ENCODE results near the gene AGER.
"Not testable (repeated sequence)": the region's sequence is repeated elsewhere in the genome, so short reads cannot be mapped to it uniquely, and the experiment has no call there.

Gene AGER

DNA sequence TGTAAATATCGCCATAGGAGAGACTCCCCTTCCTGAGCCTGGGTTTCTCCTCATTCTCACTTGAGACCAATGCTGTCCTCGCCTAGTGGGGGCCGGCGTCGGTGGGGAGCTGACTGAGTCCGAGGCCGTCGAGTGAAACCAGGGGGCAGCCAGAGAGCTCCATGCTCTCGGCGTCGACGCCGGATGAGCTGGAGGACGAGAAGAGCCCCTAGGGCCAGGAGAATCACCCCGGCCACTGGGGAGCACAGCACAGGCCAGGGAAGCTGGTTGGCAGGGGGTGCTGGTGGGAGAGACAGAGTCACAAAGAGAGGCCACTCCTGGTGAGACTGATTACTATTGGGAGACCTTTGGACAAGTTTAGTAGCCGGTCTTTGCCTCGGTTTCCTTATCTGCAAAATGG is 14.8 kb upstream of the AGER start:
- DNase-seq (ENCODE audit: low read depth): no peak

DNA sequence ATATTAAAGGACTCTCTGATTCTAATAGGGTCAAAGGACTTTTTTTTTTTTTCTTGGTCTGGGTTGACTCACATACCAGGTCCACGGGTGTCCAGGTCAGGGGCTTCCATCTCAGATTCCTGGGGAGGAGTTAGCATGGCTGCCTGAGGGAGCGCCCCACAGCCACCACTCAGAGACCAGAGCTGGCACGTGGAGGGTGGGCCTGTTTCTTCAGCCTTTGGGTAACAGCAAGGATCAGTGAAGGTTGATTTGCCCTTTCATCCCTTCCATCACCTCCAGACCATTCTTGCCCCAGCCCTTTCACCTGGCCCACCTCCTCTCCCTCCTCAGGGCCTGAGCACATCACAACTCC is 14.3 kb upstream of the AGER start:
- no peak for DNase-seq (ENCODE audit: low read depth)

DNA sequence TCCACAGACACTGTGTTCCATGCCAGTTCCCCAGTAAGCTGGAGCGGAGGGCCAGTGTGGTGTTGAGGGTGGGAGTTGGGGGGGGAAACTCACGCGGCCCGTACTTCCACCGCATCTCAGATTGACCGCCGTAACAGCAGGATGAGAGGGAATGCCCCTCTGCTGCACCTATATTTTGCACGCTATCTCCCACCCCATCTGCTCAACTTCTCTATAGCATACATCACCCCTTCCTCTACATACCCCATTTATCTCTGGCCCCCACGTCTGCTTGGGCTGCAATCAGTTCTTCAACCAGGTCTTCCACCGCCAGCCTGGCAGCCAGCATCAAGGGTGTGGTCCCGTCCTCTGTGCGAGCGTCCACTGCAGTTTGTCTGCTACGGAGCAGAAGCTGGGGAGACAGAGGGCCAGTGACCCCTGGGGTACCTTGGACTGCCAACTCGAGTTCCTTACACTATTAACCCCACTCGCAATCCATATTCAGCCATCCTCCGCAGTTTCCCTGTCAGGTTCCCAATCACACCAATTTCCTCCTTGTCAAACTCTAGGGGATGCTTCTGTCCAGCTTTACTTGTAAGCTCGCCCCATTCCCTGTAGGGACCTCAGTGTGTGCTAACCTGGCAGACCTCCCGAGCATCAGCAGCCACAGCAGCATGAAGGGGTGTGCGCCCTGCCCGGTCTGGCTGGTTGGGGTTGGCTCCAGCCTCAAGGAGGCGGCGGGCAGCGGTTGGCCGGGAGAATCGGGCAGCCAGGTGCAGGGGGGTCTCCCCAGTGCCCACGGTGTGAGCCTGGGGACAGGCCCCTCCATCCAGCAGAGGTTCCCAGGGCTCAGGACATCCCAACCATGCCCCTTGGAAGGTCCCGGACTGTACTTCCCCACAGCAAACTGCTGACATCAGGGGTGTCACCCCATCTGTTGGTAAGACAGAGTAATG is 12.9 kb upstream of the AGER start:
- DNase-seq (ENCODE audit: low read depth): no peak

DNA sequence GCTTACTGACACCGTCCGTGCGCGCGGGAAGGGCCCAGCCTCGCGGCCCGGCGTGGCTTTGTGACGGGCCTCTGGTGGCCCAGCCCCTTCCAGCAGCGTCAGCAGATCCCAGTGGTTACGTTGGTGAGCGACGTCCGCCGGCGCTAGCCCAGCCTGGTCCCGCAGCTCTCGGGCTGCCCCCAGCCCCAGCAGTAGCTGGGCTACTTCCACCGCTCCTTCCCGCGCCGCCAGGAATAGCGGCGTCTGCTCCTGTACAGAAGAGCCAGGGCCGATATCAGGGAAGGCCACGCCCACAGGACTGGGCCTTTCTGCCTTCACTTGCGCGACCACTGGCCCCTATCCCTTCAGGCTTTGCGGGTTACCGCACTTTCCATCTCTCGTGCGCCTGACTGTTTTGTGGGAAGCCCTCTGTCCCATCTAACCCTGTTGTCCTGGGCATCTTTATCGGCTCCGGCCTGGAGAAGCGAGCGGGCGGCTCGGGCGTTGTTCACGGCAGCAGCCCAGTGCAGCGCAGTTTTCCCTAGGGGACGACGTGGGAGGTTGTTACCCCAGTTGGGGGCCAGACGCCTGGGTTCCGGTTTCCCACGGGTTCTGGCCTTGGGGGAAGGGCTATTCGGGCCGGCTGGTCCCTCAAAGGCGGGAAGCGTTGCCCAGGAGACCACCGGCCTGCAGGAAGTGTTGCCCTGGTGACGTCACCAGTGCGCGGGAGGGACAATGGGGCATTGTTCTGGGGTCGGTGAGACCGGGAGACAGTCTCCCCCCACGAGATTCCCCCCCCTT is 12.0 kb upstream of the AGER start:
- peak; percentile 70 for DNase-seq (ENCODE audit: low read depth)

DNA sequence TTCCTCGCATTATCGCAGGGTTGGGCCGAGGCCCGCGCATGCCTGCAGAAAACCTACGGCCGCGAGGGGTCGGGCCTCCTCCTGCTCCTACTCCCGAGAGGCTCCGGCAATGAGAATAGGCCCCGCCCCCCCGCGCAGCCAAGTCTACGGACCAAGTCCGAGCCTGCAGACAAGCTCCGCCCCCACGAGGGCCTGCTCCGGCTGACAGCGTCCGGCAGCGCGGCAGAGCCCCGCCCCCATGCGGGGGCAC is 11.5 kb upstream of the AGER start:
- peak; percentile 100 for DNase-seq (ENCODE audit: low read depth)

DNA sequence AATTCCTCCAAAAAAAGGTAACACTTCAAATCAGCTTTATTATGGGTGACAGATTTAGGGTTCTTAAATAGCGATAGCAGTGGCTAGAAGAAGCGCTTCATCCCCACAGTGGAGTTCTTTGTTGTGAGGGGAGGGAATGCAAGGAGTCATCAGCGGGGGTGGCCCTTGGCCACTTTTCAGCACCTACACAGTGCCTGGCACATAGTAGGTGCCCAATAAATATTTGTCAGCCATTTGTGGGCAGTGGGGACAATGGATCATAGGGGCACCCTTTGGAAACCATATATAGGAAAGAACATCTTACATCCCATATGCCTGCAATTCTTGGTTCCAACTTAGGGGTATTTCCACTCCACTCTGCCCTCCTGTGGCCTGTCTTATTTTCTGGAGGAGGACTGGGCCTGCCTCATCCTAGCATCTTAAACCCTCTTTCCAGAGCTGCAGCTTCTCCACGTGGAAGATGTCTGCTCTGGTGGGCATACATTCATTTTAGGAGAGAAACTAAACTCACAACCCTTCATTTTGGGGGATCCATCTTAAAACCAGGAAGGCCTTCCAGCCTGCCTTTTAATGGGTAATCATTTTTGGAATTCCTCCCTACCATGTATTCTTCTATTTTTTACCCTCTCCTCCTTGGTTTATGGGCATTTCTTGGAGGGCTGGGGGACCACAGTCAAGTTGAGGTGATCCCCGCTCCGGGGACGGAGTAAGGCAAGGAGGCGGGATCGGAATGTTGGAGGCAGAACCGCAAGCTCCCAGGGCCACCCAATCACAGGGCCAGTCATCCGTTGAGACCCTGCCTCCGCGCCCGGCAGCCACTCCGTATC is 11.0 kb upstream of the AGER start:
- peak; percentile 55 for DNase-seq (ENCODE audit: low read depth)

DNA sequence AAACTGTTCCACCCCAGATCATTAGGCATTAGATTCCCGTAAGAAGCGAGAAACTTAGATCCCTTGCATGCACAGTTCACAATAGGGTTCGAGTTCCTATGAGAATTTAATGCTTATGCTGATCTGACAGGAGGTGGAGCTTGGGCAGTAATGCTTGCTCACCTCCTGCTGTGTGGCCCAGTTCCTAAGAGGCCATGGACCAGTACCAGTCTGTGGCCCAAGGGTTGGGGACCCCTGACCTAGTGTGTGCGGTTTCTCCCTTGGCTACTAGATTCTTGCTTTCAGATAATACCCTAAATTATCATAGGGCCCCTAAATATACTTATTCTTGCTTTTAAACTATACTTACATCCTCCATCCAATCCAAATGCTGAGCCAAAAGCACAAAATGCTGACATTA is 10.3 kb upstream of the AGER start:
- no peak for DNase-seq (ENCODE audit: low read depth)

DNA sequence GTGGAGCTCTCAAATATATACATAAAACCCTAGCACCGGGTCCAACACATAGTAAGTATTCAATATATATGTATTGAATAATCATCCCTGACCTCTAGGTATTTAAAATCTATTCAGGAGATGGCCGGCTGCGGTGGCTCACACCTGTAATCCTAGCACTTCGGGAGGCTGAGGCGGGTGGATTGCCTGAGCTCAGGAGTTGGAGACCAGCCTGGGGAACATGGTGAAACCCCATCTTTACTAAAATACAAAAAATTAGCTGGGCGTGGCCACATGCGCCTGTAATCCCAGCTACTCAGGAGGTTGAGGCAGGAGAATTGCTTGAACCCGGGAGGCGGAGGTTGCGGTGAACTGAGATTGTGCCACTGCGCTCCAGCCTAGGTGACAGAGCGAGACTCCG is 9.0 kb upstream of the AGER start:
- DNase-seq (ENCODE audit: low read depth): not testable (repeated sequence)

DNA sequence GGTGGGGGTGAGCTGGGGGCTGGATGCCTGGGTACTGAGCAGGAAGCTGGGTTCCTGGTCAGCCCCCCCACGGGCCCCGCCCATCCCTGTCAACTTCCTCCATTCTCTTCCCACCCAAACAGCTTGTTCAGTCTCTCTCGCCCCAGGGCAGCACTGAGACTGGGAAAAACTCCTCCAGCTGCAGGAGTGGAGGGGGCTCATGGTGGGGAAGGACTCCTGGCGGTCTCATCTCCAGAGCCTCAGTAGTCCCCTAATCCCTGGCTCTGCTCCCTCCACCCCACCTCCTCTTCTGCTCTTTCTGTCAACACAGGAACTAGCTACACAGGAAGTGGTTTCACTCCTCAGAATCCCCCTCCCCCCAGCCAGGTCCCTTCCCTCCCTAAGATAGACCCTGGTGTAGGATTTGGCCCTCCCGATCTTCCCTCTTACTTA is 8.6 kb upstream of the AGER start, which contains the start of gene GPSM3:
TSS of gene GPSM3 (minus strand) at position 36 of the 432 bp plus-strand sequence. CDS start 130 bp downstream, outside the sequence.
- DNase-seq (ENCODE audit: low read depth): no peak

DNA sequence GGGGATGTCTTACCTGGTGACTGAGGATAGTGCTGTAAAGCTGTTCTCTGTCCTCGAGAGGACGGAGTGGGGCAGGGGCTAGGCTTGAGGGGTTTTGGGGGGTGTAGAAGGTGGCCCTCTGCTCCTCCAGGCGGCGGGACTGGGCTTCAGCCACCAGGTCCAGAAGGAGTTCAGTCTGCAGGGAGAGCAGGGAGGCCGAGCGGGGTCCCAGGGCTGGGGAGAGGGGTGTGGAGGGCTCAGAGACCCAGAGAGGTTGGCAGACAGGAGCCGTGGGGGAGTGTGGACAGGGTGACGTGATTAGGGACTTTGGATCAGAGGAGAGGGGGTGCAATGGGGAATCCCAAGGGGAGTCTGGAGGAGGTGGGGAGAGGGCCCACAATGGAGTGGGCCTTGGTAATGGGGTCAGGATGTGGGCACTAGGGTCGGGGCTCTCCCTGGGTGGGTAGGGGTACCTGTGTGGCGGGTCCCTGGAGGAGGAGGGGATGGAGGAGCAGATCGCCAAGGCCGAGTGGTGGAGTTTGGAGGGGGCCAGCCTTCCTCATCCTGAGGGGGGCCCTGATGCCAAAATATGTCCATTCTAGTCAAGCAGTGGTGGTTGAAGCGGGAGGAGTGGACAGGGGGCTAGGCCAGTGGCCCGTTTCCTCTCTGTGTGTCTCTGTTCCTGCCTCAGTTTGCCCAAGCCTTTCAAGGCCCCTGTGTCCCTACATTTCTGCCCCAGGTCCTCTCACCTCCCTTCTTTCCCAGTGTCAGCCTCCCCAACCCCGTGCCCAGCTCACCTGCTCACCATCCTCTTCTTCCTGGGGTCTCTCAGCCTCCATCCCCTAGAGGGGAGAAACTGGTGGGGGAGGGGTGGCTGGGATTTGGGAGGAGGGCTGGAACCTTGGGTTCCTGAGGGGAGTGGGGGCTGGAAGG is 7.9 kb upstream of the AGER start:
- DNase-seq (ENCODE audit: low read depth): no peak

DNA sequence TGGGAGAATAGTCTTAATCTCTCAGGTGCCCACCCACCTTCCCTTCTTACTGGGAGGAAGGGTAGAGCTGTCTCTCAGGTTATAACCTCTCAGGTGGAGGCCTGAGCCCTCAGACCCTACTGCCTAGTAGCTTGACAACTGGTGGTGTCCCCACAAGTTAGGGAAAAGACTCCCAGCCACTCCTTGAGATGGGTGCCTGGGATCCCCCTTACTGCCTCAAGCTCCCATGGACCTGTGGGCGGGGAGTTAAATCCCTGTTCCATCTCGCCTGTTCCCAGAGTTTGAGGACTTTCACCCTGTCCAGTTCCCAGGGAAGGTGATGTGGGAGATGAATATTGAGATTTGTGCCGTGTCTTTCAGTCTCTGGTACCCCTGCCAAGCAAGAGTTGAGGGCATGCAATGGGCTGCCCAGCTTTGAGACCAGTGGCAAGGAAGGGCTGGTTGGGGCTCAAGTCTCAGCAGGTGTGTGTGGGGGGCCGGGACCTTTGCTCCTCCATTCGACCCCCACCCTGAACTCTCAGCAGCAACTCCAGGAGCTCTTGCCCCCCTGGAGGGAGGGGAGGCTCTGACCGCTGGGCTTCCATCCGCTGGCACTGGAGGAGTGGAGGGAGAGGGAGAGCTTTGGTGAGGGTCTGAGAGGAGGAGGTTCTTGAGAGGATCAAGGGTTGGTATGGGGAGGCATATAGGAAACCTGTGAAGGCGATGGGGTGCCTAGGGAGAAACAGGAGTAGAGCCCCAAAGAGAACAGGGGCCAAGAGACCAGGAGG is 7.0 kb upstream of the AGER start:
- DNase-seq (ENCODE audit: low read depth): no peak

DNA sequence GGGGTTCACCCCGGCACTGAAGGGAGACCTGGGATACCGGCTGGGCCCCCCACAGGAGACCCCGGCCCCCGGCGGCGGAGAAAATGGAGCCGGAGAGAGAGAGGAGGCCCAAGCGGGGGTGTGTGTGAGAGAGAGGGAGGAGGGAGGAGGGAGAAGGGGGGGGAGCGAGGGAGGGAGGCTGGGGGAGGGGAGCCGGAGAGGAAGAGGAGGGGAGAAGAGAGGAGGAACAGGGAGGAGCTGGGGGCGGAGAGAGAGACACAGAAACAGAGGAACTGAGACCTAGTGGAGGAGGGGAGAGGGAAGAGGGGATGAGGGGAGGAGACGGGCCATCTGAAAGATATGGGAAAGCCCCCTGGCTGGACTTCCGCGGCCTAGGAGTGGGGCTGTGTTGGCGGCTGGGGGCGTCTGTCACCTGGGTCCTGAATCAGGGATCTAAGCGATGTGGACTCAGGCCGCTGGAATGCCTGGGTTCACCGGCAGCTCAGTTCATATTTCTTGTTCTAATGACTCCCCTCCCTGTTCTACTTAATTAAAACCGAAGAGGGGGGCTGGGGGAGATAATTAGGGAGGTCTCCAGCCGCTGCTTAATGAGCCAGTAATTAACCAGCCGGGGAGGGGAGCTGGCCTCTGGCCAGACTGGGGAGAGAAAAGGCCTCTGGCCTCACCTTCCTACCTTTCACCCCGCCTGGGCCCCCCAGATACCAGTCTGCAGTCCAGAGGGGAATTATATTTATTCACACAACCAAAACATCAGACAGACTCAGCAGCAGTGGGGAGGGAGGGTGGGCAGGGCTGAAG is 6.2 kb upstream of the AGER start, which contains the start of gene PBX2:
TSS of gene PBX2 (minus strand) at position 149 of the 798 bp plus-strand sequence. CDS start 287 bp downstream, outside the sequence.
- DNase-seq (ENCODE audit: low read depth): peak; percentile 90

DNA sequence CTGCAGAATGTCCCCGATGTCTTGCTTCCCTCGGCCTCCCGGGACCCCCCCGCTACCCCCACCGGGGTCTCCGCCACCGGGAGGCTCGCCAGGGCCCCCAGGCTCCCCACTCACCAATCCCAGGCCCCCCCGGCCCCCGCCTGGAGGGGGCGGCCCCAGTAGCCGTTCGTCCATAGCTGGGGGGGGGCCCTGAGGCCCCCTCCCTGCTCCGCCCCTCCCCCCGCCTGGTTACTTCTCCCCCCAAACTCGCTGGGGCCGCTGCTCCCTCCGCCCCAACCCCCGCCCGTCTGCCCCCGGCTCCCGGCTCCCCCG is 5.6 kb upstream of the AGER start:
- no peak for DNase-seq (ENCODE audit: low read depth)

DNA sequence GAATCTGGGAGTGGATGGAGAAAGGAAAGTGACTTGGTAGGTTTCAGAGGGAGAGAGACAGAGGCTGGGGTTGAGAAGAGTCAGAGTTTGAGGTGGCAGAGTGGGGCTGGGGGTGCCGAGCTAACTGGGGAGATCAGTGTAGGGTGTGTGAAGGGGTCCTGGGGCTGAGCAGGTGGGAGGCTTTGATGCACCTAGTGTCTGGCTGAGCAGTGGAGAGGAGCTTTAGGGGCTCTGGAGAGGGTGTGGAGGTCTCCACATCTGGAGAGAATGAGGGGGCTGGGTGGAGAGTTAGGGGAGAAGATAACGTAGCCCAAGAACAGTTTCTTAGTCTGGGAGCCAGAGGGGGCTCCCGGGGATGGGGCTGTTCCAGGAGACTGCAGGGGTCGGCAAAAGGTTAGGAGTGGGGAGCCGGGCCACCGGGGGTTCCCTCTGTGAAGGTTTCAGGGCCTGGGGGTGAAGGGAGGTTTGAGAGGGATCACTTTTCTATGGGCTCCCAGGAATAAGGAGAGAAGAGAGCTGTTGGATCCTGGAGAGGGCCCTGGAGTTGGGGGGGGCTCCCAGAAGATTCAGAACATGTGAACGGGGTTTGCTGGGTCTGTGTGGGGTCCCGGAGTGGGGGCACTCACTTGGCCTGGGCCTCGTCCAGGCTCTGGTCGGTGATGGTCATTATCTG is 5.2 kb upstream of the AGER start:
- no peak for DNase-seq (ENCODE audit: low read depth)

DNA sequence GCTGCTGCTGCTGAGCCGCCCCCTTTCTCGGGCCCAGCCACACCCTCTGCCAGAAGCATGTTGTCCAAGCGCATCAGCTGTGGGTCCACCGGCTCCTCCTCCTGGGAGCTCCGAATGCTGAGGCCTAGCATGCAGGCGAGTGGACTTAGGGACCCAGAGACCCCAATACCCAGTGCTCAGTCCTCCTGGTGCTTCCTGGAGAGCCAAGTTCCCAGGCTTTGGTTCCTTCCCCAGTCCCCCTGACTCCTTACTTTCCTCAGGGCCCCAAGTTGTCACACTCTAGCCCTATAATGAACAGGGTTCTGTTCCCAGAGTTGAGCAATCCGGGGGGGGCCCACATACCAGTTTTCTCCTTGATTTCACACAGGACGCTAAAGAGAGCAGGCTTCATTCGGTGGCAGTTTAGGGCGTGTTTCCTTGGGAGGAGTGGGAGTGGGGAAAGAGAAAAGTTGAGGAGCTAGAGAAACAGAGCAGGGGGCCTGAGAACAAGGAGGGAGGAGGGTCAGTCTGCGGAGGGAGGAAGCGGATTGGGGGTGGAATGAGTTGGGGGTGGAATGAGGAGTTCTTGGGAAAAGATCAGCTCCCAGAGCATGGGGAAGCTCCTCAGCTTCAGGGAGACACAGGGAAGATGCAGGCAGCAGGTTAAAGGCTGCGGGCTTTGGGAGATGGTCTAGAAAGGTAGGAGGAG is 4.5 kb upstream of the AGER start:
- no peak for DNase-seq (ENCODE audit: low read depth)

DNA sequence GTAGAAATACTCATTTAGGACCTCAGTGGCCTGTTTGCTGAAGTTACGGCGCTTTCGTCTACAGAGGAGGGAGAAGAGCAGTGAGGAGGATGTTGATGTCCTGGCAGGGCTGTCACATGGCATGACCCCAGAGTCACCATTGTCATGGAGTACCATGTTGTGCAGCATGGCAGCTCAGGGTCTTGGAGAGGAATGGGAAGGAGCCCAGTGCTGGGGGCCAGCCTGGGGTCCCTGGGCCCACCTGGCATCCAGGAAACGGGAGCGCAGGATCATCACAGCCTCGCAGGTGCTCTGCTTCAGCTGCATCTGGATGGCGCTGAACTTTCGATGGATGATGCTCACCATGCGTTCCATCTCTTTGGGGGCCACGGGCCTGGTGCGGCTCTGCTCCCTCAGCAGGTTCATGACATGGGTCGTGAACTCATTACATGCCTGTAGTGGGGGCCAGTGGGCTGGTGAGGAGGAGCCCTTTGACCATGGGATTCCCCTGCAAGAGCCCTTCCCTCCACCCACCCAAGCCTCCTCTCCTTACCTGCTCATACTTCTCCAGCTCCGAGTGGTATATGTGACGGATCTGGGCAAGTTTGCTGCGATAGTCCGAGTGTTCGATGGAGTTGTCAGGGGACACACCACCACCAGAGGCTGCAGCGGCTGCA is 3.8 kb upstream of the AGER start:
- DNase-seq (ENCODE audit: low read depth): not testable (repeated sequence)

DNA sequence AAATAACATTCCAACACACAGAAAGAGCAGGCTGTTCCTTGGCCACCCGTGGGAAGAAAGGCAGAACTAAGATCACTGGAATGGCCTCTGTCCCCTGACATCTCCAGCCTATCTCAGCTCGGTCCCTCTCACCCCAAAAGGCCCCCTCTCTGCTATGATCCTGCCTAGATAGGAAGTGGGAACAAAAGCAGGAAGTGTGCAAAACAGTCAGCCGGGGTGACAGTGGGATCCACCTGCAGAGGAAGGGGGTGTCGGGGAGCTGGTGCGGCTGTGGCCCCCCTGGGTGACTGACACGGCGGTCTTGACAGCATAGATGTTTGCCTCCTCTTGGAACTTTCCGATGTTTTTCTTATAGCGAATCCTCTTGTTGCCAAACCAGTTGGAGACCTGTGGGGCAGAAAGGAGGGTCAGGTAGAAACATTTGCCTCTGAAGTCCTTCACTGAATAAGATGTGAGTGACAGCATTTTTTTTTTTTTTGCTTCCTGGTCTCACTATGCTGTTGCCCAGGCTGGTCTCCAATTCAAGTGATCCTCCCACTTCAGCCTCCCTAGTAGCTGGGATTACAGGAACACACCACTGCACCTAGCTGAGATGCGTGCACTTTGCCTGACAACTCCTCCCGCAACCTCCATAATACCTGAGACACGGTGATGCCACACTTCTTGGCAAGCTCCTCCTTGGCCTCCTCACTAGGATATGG is 3.1 kb upstream of the AGER start:
- no peak for DNase-seq (ENCODE audit: low read depth)

Measured in fibroblast of the conjunctiva (primary cell).